NB4 (cell line): ENCODE measurements around the gene SFTA2.

Source experiments
- CTCF ChIP-seq: IDR thresholded peaks from one replicate; pipeline ENCODE4 v1.5.1; 2012; ENCODE audit warnings: low read depth, low read length
- POLR2A ChIP-seq: IDR thresholded peaks from 2 replicates; pipeline ENCODE4 v1.6.1; 2011; ENCODE audit warnings: mild to moderate bottlenecking; ENCODE audit not compliant: insufficient read length; ENCODE audit errors: extremely low read depth

- no peak for TF ChIP-seq CTCF
- TF ChIP-seq POLR2A, result no peak
Measured at GRCh38 chr6:30913721-30914075, 18.3 kb downstream of the SFTA2 start.
